ENCODE data around the gene IL17B. TPM values are rescaled to one million over a fixed set of nuclear protein-coding genes. Genes with fewer than 3 reads are reported as not detected.

IL17B gene
- total RNA-seq, 1 experiment from 2014 or later = not detected

GRCh38 chr5:149324641-149325040 is 54.5 kb downstream of the IL17B start:
- no peaks in the 10 kb centered on the region for H3K27me3 ChIP-seq (replicated peaks; ENCODE audit: control insufficient read depth, insufficient read depth, low read length)
- TF ChIP-seq, protein P1, sequence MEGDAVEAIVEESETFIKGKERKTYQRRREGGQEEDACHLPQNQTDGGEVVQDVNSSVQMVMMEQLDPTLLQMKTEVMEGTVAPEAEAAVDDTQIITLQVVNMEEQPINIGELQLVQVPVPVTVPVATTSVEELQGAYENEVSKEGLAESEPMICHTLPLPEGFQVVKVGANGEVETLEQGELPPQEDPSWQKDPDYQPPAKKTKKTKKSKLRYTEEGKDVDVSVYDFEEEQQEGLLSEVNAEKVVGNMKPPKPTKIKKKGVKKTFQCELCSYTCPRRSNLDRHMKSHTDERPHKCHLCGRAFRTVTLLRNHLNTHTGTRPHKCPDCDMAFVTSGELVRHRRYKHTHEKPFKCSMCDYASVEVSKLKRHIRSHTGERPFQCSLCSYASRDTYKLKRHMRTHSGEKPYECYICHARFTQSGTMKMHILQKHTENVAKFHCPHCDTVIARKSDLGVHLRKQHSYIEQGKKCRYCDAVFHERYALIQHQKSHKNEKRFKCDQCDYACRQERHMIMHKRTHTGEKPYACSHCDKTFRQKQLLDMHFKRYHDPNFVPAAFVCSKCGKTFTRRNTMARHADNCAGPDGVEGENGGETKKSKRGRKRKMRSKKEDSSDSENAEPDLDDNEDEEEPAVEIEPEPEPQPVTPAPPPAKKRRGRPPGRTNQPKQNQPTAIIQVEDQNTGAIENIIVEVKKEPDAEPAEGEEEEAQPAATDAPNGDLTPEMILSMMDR (IDR thresholded peaks at IDR 0.05; ENCODE audit: insufficient read depth in 1 of 2, low read depth in 1 of 2, low read length in 1 of 2, severe bottlenecking in 1 of 2, unreplicated experiment in 1 of 2) = no peak
- H3K9me3 ChIP-seq = no peaks in the 10 kb centered on the region
- Mint-ChIP-seq H3K27ac (ENCODE audit: unreplicated experiment) (no peak overlapping the region), H3K4me1 (ENCODE audit: low read depth, unreplicated experiment) (peaks cover 11% of the 10 kb centered on the region), H3K36me3 (ENCODE audit: insufficient read depth, unreplicated experiment) (no peaks in the 10 kb centered on the region), H3K27me3 (ENCODE audit: insufficient read depth, unreplicated experiment) (no peaks in the 10 kb centered on the region), H3K4me3 (ENCODE audit: unreplicated experiment) (no peak overlapping the region), H3K9me3 (ENCODE audit: unreplicated experiment) (no peaks in the 10 kb centered on the region)
- BruUV-seq (replicated peaks) = no TSS peak
- CTCF ChIA-PET = no interaction called here
- POLR2A ChIA-PET = no interaction called here
- peaks cover 23% of the 10 kb centered on the region for H3K4me1 ChIP-seq
- no peak overlapping the region for H3K4me3 ChIP-seq (ENCODE audit: low read depth, low read length)
- intact Hi-C loops (cut with micrococcal nuclease; ENCODE audit: unreplicated experiment) = no loop called here
- no peak for DNase-seq
- H3K36me3 ChIP-seq (ENCODE audit: control insufficient read depth, insufficient read depth, low read length) = no peaks in the 10 kb centered on the region

Other genes starting within 250 kb of the IL17B start
- gene ABLIM3, start 237.8 kb downstream of the IL17B start, total RNA-seq (2022) = not detected in 2 replicates
- gene AFAP1L1, start 107.4 kb downstream of the IL17B start, total RNA-seq (2022) = 0.30 and 0.45 TPM in 2 replicates
- 33.6 and 36.8 TPM in 2 replicates for gene GRPEL2, start 33.8 kb downstream of the IL17B start, total RNA-seq (2022)
- 8.7 and 10.4 TPM in 2 replicates for gene PCYOX1L, start 21.2 kb downstream of the IL17B start, total RNA-seq (2022)
- gene CSNK1A1, start 172.1 kb upstream of the IL17B start, total RNA-seq (2022) = 252 and 264 TPM in 2 replicates
- gene ARHGEF37, start 202.2 kb upstream of the IL17B start, total RNA-seq (2022) = 0.70 and 0.86 TPM in 2 replicates